ENCODE measurements around the gene MRPL11. TPM values are rescaled to one million over a fixed set of nuclear protein-coding genes. Genes with fewer than 3 reads are reported as not detected.

The MRPL11 gene
- total RNA-seq, 1 experiment from 2014 or later, result 105 TPM

GRCh38 chr11:66437979-66438503 lies 607 bp downstream of the MRPL11 start:
- no peak overlapping the region for H4K91ac ChIP-seq (ENCODE audit: insufficient read length, low read depth, low read length)
- no CpG with 5 or more reads among the region's 12 CpGs for WGBS (ENCODE audit: extremely low coverage, insufficient read length, low lambda C conversion rate)
- DNase-seq, result no peak

More at GRCh38 chr11:66437979-66438503, 607 bp downstream of the MRPL11 start:
- Histone ChIP-seq H3K23ac (ENCODE audit: insufficient read length, low read depth, low read length) (no peak overlapping the region), H3T11ph (ENCODE audit: low read length) (no peak overlapping the region), H3K14ac (ENCODE audit: insufficient read depth, low read length) (peak overlapping the region; percentile 85), H2BK5ac (ENCODE audit: insufficient read length, low read length) (peak overlapping the region; percentile 9), H2BK12ac (ENCODE audit: insufficient read length, low read depth, low read length) (no peak overlapping the region), H3K18ac (ENCODE audit: insufficient read length, low read depth, low read length) (peak overlapping the region; percentile 64), H3K9ac (ENCODE audit: extremely low read depth, insufficient read length, low read length) (peak overlapping the region; percentile 92), H3K56ac (ENCODE audit: insufficient read length, low read depth, low read length) (no peak overlapping the region), H2BK120ac (ENCODE audit: low read depth, low read length, poor library complexity, severe bottlenecking) (no peak overlapping the region), H2AFZ (ENCODE audit: low read length) (no peak overlapping the region), H3K79me2 (ENCODE audit: insufficient read depth, low read length) (no peaks in the 10 kb centered on the region), H2BK20ac (ENCODE audit: low read depth, low read length, poor library complexity, severe bottlenecking) (no peak overlapping the region), H3K23me2 (ENCODE audit: insufficient read length, low read depth, low read length, poor library complexity, severe bottlenecking) (peaks cover 7% of the 10 kb centered on the region), H3K9me3 (ENCODE audit: control insufficient read depth, low read depth, low read length) (peaks cover 4% of the 10 kb centered on the region), H3K4me2 (ENCODE audit: insufficient read depth, insufficient read length, low read length) (peak overlapping the region; percentile 87), H4K8ac (replicated peaks; ENCODE audit: insufficient read length, low read depth, low read length) (no peak overlapping the region), H2AK5ac (ENCODE audit: insufficient read length, low read length) (no peak overlapping the region), H3K27me3 (ENCODE audit: insufficient read depth, low read length) (no peaks in the 10 kb centered on the region), H3K4ac (ENCODE audit: low read depth, low read length) (no peak overlapping the region), H2BK15ac (ENCODE audit: low read depth, low read length) (no peak overlapping the region), H3K27ac (ENCODE audit: insufficient read length, low read depth, low read length) (peak overlapping the region; percentile 21), H4K5ac (ENCODE audit: insufficient read length, low read depth, low read length) (no peak overlapping the region), H4K20me1 (ENCODE audit: control insufficient read depth, insufficient read depth, insufficient read length) (no peaks in the 10 kb centered on the region), H3K4me1 (ENCODE audit: insufficient read depth, low read length) (no peaks in the 10 kb centered on the region), H3K79me1 (ENCODE audit: insufficient read depth, low read depth, low read length, poor library complexity, severe bottlenecking) (no peaks in the 10 kb centered on the region)
- H3K4me1 Mint-ChIP-seq, result peaks cover 8 to 17% of the 10 kb centered on the region in 2 experiments
- no peaks in the 10 kb centered on the region for H3K27me3 Mint-ChIP-seq (ENCODE audit: low read depth)
- peaks cover 22 to 48% (median 38%) of the 10 kb centered on the region in 3 experiments; a peak in 6 of 7 replicates for H3K36me3 Mint-ChIP-seq (ENCODE audit: insufficient read depth in 1 of 3, low read depth in 3 of 3)
- TF ChIP-seq CTCF (conservative IDR thresholded peaks at IDR 0.05), result no peak
- H3K27ac Mint-ChIP-seq, result peak overlapping the region; percentile 78 to 100 (median 100); a peak in 6 of 7 replicates
- H3K4me3 Mint-ChIP-seq, result peak overlapping the region; percentile 90 to 92
- peaks cover 2 to 6% of the 10 kb centered on the region in 2 experiments; a peak in 4 of 5 replicates for H3K9me3 Mint-ChIP-seq
